ENCODE data around the gene CA11.

The CA11 gene

DNA sequence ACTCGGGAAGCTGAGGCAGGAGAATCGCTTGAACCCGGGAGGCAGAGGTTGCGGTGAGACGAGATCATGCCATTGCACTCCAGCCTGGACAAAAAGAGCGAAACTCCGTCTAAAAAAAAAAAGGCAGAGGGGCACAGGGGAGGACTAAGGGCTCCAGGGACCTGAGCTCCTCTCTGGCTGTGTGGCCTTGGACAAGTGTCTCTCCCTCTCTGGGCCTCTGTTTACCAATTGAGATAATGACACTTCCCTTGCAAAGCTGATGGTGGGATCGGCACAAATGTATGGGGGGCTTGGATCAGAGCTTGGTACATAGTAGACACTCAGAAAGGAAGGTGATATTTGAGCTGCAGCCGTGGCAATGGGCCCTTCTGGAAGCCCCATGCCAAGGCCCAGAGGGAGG is 50.8 kb downstream of the CA11 start:
- no peak overlapping the region for H3K4me3 ChIP-seq (ENCODE audit: low read depth, low read length)
- no peak for DNase-seq (ENCODE audit: low read depth)
- TF ChIP-seq, protein P1, sequence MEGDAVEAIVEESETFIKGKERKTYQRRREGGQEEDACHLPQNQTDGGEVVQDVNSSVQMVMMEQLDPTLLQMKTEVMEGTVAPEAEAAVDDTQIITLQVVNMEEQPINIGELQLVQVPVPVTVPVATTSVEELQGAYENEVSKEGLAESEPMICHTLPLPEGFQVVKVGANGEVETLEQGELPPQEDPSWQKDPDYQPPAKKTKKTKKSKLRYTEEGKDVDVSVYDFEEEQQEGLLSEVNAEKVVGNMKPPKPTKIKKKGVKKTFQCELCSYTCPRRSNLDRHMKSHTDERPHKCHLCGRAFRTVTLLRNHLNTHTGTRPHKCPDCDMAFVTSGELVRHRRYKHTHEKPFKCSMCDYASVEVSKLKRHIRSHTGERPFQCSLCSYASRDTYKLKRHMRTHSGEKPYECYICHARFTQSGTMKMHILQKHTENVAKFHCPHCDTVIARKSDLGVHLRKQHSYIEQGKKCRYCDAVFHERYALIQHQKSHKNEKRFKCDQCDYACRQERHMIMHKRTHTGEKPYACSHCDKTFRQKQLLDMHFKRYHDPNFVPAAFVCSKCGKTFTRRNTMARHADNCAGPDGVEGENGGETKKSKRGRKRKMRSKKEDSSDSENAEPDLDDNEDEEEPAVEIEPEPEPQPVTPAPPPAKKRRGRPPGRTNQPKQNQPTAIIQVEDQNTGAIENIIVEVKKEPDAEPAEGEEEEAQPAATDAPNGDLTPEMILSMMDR (IDR thresholded peaks at IDR 0.05; ENCODE audit: low read depth, low read length, missing control alignments), result no peak
- in situ Hi-C loops (cut with HindIII; ENCODE audit: low sequenced_read_pairs), result no loop called here

- TF ChIP-seq, protein P1 (IDR thresholded peaks at IDR 0.05; ENCODE audit: low read depth, low read length, missing control alignments), result no peak
- in situ Hi-C loops (cut with HindIII; ENCODE audit: low sequenced_read_pairs), result no loop called here
- H3K4me3 ChIP-seq (ENCODE audit: low read depth, low read length), result no peak overlapping the region
- no peak for DNase-seq (ENCODE audit: low read depth)
Observed at GRCh38 chr19:48591021-48591420, 55.0 kb downstream of the CA11 start.

DNA sequence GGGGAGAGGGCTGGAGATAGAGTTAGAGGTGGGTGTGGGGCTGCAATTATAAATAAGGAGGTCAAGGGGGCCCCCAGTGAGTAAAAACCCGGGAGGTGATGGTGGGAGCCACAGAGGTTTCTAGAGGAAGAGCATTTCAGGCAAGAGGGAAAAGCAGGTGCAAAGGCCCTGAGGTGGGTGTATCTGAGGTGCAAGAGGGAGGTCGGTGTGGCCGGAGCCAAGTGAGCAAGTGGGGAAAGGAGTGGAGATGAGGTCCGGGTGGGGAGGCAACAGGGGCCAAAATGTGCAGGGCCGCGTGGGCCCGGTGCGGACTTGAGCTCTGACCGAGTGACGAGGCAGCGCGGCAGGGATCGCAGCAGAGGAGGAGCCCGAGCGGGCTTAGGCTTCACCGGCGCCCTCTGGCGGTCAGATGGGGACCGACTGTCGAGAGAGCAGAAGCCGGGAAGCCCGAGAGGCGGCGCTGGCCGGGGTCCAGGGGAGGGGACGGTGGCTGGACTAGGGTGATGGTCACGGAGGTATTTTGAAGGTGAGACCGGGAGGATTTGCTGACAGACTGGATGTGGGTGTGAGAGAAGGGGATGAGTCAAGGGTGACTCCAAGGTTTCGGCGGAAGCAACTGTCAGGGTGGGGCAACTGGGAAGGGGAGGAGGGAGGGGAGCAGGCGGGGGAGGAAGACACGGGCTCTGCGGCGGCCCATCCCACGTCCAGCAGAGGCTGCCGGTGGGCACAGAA is 57.2 kb downstream of the CA11 start:
- peak; percentile 51 for DNase-seq (ENCODE audit: low read depth)

More for the DNA sequence above, 57.2 kb downstream of the CA11 start:
- in situ Hi-C loops (cut with HindIII; ENCODE audit: low sequenced_read_pairs), result no loop called here
- H3K4me3 ChIP-seq (ENCODE audit: low read depth, low read length), result peak overlapping the region; percentile 35
- TF ChIP-seq, protein P1 (IDR thresholded peaks at IDR 0.05; ENCODE audit: low read depth, low read length, missing control alignments), result peak; percentile 94
